GM12891 (cell line): Measurements from ENCODE around the gene SETD5.

ENCODE experiments used
- POLR2A ChIP-seq: IDR thresholded peaks from 2 replicates; pipeline ENCODE4 v1.6.1; 2011; ENCODE audit warnings: low read depth, low read length, control low read depth
- POLR2AphosphoS5 ChIP-seq: IDR thresholded peaks from 2 replicates; pipeline ENCODE4 v1.6.1; 2011; ENCODE audit warnings: low read depth, low read length, control low read depth
- POU2F2 ChIP-seq: IDR thresholded peaks from 2 replicates; pipeline ENCODE4 v1.6.1; 2011; ENCODE audit warnings: low read depth, mild to moderate bottlenecking, control low read depth, low read length, moderate library complexity
- SPI1 ChIP-seq: IDR thresholded peaks from 2 replicates; pipeline ENCODE4 v1.6.1; 2011; ENCODE audit warnings: low read depth, low read length, control low read depth
- TAF1 ChIP-seq: IDR thresholded peaks from 2 replicates; pipeline ENCODE4 v1.6.1; 2011; ENCODE audit warnings: low read depth, low read length, control low read depth

DNA sequence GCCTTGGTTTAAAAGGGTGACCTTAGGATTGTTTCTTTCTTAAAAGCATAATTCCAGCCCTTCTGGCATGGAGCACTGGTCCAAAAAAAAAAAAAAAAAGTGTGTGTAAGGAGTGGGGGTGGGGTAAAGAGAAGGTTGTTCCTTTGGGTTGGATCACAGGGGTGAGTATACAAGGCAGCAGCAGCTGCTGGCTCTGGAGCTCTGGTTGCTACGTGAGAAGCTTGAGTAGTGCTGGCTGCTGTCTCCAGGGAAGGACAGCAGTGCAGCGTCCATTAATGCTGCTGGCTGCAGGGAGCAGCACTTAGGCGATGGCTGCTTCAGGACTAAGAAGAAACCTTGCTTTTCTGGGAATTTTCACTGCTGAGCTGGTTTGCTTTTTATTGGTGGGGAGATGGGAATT, 2.3 kb downstream of the SETD5 start:
- TF ChIP-seq POLR2A (no peak), POU2F2 (no peak), TAF1 (no peak), SPI1 (no peak), POLR2AphosphoS5 (no peak)
